GM21619 (cell line): Measurements from ENCODE around the gene TNIP3.
A peak's percentile ranks its signal among the peaks of the same experiment; 100 is the strongest.
"Not testable (repeated sequence)": the region's sequence is repeated elsewhere in the genome, so short reads cannot be mapped to it uniquely, and the experiment has no call there.

Experiments
- ATAC-seq: cut with Tn5 transposase; IDR thresholded peaks from one replicate; pipeline ENCODE4 v1.9.1; 2021; ENCODE audit not compliant: unreplicated experiment

The TNIP3 gene

DNA sequence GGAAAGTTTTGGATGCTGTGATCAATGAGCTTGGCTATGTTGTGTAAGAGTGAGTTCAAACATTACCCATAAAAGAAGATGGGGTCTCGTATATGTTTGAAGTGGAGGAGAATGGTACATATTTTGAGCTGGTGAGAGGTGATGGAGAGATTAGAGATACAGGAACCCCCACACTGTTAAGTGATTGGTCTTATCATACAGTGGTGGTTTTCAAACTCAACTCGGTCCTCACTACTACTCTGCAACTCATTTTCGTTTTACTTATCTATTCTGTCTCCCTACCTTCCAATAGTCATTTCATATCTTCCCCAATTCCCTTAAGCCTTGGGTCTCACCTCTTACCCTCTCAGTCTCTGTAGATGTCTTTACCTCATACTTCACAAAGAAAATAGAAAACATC, 16.4 kb upstream of the TNIP3 start:
- ATAC-seq, result no peak

GRCh38 chr4:121177246-121178137, 13.4 kb upstream of the TNIP3 start:
- no peak for ATAC-seq

DNA sequence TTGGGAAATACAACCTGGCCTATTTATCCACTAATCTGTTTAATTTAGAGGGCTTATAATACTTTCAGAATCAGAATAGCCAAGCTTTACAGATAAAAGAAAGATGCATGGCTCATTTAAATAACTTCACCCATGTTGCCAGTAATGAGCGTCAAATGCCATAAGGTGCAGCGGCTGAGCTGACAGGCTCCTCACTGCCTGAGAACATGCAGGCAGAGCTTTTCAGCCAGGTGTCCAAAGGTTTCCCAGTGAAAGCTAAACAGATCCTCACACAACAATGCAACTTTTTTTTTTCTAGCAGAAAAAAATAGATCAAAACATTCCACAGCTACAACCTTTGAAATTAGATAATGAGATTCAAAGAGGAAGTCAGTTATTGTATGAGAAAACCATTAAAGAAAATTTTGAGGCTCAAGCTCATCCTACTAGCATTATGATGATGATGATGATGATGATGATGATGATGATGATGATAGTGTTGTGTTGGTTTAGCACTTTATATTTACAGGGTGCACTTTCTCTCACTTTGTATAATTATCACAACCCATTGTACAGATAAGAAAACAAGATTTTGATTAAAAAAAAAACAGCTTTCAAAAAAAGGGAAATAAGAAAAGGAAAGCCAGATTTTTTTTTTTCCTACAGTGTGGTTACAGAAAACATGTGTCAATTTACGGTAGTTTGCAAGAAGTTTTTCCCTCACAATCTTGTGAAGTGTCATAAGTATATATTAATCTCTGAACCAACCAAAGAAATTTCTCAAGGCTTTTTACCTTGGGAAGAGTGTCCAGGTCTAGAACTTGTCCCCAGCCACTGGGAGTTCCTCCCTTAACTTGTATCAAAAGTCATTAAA, 12.2 kb upstream of the TNIP3 start:
- no peak for ATAC-seq

DNA sequence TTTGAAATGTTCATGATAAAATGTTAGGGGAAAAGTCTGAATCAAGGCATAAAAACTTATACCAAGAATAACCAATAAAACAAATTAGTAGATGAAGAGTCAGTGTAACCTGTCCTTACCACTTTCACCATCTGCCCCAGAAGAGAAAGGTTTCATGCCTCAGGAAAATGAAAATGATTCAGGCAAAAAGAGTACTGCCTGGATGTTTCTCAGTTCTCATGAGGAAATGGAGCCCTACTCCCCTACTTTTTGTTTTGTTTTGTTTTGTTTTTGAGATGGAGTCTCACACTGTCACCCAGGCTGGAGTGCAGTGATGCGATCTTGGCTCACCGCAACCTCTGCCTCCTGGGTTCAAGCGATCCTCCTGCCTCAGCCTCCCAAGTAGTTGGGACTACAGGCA, 7.4 kb upstream of the TNIP3 start:
- not testable (repeated sequence) for ATAC-seq

- ATAC-seq, result peak; percentile 93
These were observed 4.5 kb upstream of the TNIP3 start for GRCh38 chr4:121168446-121169281.

DNA sequence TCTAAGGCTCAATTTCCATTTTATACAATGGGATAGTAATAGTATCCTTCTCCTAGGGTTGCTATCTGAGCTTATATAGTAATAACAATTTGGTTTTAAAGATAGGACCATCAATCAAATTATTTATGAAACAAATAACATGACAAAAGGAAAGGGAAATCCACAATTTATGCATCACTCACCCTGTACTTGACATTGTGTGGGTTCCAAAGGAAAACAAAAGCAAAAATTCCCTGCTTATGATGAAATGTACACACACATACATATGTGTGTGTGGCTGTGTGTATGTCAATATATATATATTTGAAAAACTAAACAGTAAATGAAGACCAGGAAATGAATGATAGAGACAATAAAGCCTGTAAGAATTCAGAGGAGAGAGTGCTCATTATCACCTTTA, 2.9 kb upstream of the TNIP3 start:
- no peak for ATAC-seq

DNA sequence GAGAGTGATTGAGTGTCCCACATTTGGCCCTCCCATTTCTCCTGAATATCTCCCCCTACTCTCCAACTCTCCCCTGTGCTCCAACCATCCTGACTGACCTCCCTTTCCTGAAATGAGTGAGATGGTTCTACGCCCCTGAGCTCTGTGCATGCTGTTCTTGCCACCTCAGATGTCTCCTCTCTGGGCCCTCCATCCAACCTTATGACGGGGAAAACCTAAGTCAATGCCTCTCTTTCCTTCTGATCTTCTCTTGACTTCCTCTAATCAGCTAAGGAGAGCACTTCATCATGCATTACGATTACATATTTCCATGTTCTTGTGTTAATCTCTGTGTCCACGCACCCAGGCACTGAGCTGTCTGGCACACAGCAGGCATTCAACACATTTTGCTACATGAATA, 1.1 kb upstream of the TNIP3 start:
- ATAC-seq, result no peak

DNA sequence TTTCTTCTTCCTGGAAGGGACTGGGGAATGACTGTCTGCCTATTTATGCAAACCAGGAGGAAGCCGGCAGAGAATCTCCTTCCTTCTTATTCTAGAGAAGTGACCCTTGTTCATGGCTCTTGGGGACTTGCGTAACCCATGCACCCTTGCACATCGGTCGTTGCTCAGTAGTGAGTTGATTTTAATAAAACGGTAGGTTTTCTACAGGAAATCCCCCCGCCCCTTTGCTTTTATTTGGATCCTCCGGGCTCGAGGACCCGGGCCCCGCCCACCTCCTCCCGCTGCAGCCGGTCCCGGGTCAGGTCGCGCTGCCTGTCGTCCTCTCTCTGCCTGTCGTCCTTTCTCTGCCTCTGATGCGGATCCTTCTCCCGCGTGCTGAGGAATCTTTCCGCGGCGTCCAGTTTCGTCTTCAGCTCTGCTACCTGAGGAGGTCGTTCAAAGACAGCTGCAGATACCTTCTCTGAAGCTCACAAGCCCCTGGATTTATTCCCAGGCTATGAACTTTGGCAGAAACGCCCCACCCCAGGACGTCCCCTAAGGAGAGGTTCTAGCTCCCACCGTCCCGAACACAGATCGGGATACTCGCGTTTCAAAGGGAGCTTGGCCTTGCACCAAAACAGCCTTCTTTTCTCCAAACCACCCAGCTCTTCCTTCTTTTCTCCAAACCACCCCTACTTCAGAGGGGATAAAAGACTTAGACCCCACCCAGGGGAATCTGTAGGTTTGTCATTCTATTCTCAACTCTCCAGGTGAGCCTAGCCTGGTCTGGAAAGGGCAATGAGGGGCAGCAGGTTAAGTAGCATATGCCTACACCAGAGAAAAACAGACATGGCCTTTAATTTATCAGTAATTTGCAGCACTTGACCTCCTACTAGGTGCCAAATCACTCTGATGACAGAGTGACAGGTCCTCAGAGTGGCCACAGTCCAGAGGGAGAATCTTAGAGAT, 7.0 kb downstream of the TNIP3 start:
- no peak for ATAC-seq

DNA sequence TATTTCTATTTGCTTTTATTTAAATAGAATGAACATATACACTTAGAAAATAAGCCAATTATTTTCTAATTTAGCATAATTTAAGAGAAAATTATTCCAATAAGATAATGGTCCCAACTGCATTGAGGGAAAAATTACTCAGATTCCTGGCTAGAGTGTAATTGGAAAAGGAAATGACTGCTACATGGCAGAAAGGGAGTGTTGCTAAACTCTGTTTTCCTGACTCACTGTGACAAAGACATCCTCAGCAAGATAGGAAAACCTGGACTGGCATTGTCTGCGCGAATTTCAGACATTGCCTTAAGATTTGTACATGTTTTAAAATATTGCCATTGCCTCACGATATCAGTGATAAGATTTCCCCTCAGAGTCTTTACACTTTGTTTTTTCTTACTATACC, 8.2 kb downstream of the TNIP3 start:
- ATAC-seq, result no peak

DNA sequence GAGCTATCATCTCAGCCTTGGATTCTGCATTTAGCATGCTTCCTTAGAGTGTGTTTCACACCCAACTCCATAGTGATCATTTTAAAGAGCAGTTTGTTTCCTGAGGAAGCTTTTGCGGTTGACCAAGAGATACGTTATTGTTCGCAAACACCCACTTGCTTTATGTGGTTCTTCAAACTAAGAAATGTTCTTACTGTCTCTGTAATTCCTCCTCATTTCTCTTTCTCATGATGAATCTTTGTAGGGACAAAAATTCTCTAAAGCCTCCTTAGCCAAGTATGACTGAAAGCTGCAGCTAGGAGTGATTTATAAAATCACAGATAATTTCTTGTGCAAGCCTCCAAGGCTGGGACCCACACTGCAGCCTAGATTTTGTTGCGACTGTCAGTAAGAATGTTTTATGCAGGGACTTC, 10.0 kb downstream of the TNIP3 start:
- no peak for ATAC-seq

DNA sequence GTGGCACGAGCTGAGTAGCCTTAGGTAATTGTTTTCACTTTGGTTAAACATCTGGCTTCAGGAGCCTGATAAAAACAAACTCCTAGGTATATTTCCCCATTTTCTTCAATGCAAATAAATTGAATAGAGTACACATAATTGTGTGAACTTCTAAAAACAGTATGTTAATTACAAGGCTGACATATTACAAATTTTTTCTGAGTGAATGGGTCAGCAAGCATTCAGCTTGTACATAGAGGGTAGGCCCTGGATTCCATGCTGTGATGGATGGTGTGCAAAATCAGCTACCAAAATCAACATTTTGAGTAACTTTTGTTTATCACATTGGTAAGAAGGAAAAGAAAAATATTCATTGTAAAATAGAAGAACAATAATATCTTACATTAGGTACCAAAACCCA, 12.2 kb downstream of the TNIP3 start:
- no peak for ATAC-seq

DNA sequence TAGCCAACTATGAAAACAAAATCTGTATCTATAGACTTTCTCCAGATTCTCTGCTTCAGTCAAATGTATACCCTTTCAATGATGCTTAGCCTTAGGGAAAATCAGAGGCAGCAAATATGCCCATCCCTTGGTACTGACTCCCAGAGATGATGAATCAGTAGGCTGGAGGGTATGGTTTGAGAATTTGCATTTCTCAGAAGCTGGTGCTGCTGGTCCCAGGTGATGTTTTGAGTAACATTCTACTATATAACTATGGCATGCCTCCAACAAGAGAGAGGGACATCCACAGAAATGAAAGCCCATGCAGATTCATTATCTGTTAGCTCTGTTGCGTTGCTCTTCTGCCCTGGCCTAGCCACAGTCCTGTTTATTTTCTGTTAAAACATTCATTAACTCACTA, 13.6 kb downstream of the TNIP3 start:
- no peak for ATAC-seq

GRCh38 chr4:121150003-121150402, 14.1 kb downstream of the TNIP3 start:
- no peak for ATAC-seq

GRCh38 chr4:121148621-121149020, 15.5 kb downstream of the TNIP3 start:
- ATAC-seq, result no peak

DNA sequence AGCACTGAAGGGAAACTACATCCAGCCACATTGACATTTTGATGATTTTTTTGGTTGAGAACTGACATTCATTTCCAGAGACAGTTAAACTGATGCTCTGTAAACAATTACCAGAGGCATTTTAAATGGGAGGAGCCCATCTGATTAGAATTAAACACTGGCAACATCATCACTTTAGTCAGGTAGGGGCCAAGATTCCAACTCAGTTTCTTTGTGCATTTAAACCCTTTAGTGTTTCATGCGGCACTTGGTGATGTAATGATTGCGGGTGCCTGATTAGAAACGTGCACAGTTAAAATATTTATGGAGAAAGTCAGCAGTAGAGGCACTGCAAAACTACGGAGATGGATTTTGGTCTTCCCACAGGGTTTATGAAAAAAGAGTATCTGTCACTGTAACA, 16.1 kb downstream of the TNIP3 start:
- no peak for ATAC-seq

DNA sequence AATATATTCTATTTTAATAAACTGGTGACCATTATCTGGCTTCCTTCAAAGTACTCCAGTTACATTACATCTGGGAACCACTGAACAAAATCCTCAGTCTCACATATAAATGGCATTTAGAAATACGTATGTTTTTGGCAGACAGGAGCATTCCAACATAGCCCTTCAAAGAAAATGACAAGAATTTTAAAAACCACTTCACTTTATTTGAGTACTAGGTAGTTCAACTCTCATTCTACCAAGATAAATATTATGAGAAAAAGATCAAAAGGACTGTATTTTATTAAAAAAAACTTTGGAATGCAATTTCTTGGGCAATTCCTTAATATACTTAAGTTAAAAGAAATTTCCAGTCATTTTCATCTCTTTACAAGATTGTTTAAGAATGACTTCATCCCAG, 17.6 kb downstream of the TNIP3 start:
- ATAC-seq, result no peak

DNA sequence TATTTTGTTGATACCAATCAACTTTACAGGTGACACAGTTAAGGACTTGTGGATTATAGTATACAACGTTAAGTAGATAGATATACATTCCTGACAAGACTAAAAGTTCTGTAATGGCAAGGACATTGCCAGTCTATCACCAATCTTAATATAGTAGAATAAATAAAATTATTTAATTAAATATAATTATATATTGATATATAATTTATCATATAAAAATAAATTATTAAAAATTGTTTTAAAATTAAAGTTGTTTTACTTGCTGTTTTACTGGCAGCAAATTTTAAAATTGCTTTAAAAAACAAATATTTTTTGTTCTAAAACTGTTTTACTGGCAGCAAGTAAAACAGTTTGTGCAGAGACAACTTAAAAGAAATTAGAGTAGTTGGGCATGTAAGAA, 18.7 kb downstream of the TNIP3 start:
- ATAC-seq, result no peak

GRCh38 chr4:121144021-121144420, 20.1 kb downstream of the TNIP3 start:
- ATAC-seq, result no peak

DNA sequence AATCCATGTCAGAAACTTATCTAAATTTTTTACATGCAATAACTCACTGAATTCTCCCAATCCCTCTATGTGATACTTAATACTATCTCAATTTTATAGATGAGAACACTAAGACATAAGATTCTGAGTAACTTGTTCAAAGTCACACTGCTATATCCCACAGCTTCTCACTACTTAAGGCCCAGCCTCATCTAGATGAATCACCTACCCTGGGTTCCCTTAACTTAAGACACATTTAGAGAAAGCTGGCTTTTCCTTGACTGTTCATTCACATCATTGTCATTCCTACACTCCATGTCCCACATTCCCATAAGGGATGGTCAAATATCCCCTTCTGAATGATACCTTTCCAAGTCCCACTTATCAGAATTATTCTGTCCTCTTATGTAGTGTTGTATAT, 21.0 kb downstream of the TNIP3 start:
- ATAC-seq, result no peak
